Panc1 (cell line): Measurements from ENCODE around the gene CACNA1C. TPM values are rescaled to one million over a fixed set of nuclear protein-coding genes. Genes with fewer than 3 reads are reported as not detected.

Experiments
- ATAC-seq: fragments of 200-7000 bp; cut with Tn5 transposase; 2 replicates; pipeline ENCODE4 v1.9.1; 2020; ENCODE audit warnings: mild to moderate bottlenecking, moderate library complexity
- BruUV-seq: library from RNA; stranded (reverse); fragments of 400-500 nt; replicated peaks from 2 replicates; lab custom pipeline; 2021; lab: Mats Ljungman, UMichigan
- CTCF ChIA-PET: fragments of 300-600 bp; sonication (Branson Sonifier 250); formaldehyde crosslinking; loops from one replicate; lab custom pipeline; 2022; ENCODE audit warnings: antibody characterized with exemption; lab: Charles Lee
- POLR2A ChIA-PET: fragments of 300-600 bp; sonication (Branson Sonifier 250); formaldehyde crosslinking; loops from one replicate; lab custom pipeline; 2022; ENCODE audit warnings: antibody characterized with exemption; lab: Charles Lee
- DNase-seq: peaks from one replicate; pipeline ENCODE4 v3.0.0-alpha.2; 2010; ENCODE audit warnings: low read depth, low spot score
- H3K27ac ChIP-seq: 2 replicates; pipeline ENCODE4 v1.5.1; 2011; ENCODE audit warnings: mild to moderate bottlenecking, low read length, inconsistent platforms
- H3K27me3 ChIP-seq: fragments of 200-500 bp; sonication (Bioruptor generic); 2 replicates; pipeline ENCODE4 v1.6.0; 2014; ENCODE audit warnings: low read length, inconsistent platforms; ENCODE audit not compliant: control insufficient read depth, insufficient read depth
- H3K36me3 ChIP-seq: fragments of 200-500 bp; sonication (Bioruptor generic); 2 replicates; pipeline ENCODE4 v1.5.1; 2014; ENCODE audit warnings: inconsistent platforms, mild to moderate bottlenecking, low read length, moderate library complexity; ENCODE audit not compliant: control insufficient read depth, insufficient read depth
- H3K4me1 ChIP-seq: 2 replicates; pipeline ENCODE4 v1.5.1; 2011; ENCODE audit warnings: inconsistent platforms, mild to moderate bottlenecking, low read length, moderate library complexity; ENCODE audit not compliant: control insufficient read depth, insufficient read depth
- H3K4me3 ChIP-seq, 2 experiments: 2 replicates each; pipeline ENCODE4 v1.5.1; 2011 to 2012; ENCODE audit warnings: low read depth in 2 of 2, low read length in 2 of 2, mild to moderate bottlenecking in 2 of 2, inconsistent platforms in 1 of 2, moderate library complexity in 1 of 2
- H3K9me3 ChIP-seq: fragments of 200-500 bp; sonication (Bioruptor generic); 2 replicates; pipeline ENCODE4 v1.5.1; 2014; ENCODE audit warnings: low read depth, mild to moderate bottlenecking, inconsistent platforms, low read length, moderate library complexity; ENCODE audit not compliant: control insufficient read depth, insufficient read depth
- POLR2AphosphoS5 ChIP-seq: IDR thresholded peaks from 2 replicates; pipeline ENCODE4 v1.6.1; 2012; ENCODE audit warnings: mild to moderate bottlenecking, low read depth, low read length, moderate library complexity
- SIN3A ChIP-seq: IDR thresholded peaks from 2 replicates; pipeline ENCODE4 v1.6.1; 2012; ENCODE audit warnings: low read depth, mild to moderate bottlenecking, low read length, moderate library complexity, borderline replicate concordance; ENCODE audit not compliant: insufficient read depth
- TCF7L2 ChIP-seq: IDR thresholded peaks from 2 replicates; pipeline ENCODE4 v1.6.1; 2011; ENCODE audit warnings: mild to moderate bottlenecking, low read depth, low read length, inconsistent platforms
- in situ Hi-C: cut with HindIII; loops from 2 replicates; pipeline ENCODE4 v1.10.0; 2016; ENCODE audit warnings: low sequenced_read_pairs, low pct_unique_long_range_greater_than_20kb
- intact Hi-C: fragments of 100-400 bp; cut with micrococcal nuclease; formaldehyde crosslinking; loops from one replicate; pipeline ENCODE4 v1.10.0; 2022; ENCODE audit not compliant: unreplicated experiment
- total RNA-seq: library from RNA; stranded (reverse); gene quantifications from one replicate; pipeline ENCODE4 v1.2.1, GENCODE V29; 2021; ENCODE audit not compliant: unreplicated experiment
- TF ChIP-seq, protein P1 (sequence below), 2 experiments: IDR thresholded peaks; 2 replicates each; pipeline ENCODE4 v1.6.1; 2011 to 2012; ENCODE audit warnings: low read depth in 2 of 2, control low read depth in 1 of 2, low read length in 1 of 2, mild to moderate bottlenecking in 1 of 2, moderate library complexity in 1 of 2; ENCODE audit not compliant: insufficient read depth in 1 of 2
- TF ChIP-seq, protein P2 (sequence below): fragments of 450-650 bp; IDR thresholded peaks from 2 replicates; pipeline ENCODE4 v1.5.1; 2017; ENCODE audit warnings: mild to moderate bottlenecking

The CACNA1C gene
- total RNA-seq, 1 experiment from 2014 or later: 0.03 TPM

DNA sequence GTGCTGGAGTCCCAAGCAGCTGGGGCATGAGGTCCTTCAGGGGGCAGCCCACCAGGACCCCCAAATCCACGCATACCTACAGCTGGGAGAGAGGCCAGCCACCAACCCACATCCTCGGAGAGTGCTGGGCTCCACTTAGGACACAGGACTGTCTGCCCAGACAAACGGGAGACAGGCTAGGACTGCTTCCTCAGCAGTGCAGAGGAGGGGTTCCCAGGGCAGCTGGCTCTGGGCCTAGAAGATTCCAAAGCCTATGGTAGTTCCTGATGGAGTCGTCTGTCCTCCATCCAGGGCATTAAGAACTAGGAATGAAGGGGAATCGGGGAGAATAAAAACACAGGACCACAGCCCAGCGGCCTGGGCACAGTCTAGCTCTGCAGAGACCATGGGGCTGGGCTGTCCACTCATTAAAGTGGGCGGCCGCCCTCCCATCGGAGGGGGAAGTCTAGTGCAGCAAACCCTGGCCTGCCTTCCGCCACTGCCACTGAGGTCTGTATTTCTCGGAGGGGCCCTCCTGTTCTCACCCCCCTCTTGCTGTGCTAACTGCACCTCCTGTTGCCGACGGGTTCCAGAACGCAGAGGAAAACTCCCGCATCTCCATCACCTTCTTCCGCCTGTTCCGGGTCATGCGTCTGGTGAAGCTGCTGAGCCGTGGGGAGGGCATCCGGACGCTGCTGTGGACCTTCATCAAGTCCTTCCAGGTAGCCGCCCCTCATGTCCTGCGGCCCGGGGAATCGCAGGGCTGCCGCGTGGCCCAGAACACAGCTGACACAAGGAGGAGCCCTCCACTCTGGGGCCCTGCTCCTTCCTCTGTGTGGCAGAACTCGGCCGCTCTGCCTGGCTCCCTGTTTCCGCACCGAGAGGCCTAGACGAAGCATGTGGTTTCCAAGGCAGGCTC lies 598.5 kb downstream of the CACNA1C start:
- ChIA-PET POLR2A (no interaction called here), CTCF (no interaction called here)
- in situ Hi-C loops: no loop called here
- Histone ChIP-seq H3K4me1 (no peaks in the 10 kb centered on the region), H3K4me3 (no peak overlapping the region), H3K27ac (no peak overlapping the region), H3K36me3 (no peaks in the 10 kb centered on the region), H3K9me3 (no peaks in the 10 kb centered on the region), H3K27me3 (no peaks in the 10 kb centered on the region; the same call in 1 of the 2 replicates)
- TF ChIP-seq SIN3A (no peak), POLR2AphosphoS5 (no peak), TCF7L2 (no peak)
- TF ChIP-seq, protein P1, sequence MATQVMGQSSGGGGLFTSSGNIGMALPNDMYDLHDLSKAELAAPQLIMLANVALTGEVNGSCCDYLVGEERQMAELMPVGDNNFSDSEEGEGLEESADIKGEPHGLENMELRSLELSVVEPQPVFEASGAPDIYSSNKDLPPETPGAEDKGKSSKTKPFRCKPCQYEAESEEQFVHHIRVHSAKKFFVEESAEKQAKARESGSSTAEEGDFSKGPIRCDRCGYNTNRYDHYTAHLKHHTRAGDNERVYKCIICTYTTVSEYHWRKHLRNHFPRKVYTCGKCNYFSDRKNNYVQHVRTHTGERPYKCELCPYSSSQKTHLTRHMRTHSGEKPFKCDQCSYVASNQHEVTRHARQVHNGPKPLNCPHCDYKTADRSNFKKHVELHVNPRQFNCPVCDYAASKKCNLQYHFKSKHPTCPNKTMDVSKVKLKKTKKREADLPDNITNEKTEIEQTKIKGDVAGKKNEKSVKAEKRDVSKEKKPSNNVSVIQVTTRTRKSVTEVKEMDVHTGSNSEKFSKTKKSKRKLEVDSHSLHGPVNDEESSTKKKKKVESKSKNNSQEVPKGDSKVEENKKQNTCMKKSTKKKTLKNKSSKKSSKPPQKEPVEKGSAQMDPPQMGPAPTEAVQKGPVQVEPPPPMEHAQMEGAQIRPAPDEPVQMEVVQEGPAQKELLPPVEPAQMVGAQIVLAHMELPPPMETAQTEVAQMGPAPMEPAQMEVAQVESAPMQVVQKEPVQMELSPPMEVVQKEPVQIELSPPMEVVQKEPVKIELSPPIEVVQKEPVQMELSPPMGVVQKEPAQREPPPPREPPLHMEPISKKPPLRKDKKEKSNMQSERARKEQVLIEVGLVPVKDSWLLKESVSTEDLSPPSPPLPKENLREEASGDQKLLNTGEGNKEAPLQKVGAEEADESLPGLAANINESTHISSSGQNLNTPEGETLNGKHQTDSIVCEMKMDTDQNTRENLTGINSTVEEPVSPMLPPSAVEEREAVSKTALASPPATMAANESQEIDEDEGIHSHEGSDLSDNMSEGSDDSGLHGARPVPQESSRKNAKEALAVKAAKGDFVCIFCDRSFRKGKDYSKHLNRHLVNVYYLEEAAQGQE (IDR thresholded peaks at IDR 0.05; ENCODE audit: insufficient read depth in 1 of 2, low read depth in 2 of 2, low read length in 1 of 2): no peak
- TF ChIP-seq, protein P2, sequence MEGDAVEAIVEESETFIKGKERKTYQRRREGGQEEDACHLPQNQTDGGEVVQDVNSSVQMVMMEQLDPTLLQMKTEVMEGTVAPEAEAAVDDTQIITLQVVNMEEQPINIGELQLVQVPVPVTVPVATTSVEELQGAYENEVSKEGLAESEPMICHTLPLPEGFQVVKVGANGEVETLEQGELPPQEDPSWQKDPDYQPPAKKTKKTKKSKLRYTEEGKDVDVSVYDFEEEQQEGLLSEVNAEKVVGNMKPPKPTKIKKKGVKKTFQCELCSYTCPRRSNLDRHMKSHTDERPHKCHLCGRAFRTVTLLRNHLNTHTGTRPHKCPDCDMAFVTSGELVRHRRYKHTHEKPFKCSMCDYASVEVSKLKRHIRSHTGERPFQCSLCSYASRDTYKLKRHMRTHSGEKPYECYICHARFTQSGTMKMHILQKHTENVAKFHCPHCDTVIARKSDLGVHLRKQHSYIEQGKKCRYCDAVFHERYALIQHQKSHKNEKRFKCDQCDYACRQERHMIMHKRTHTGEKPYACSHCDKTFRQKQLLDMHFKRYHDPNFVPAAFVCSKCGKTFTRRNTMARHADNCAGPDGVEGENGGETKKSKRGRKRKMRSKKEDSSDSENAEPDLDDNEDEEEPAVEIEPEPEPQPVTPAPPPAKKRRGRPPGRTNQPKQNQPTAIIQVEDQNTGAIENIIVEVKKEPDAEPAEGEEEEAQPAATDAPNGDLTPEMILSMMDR: no peak
- intact Hi-C loops: no loop called here
- BruUV-seq: no TSS peak
- ATAC-seq (no peak), DNase-seq (no peak)

DNA sequence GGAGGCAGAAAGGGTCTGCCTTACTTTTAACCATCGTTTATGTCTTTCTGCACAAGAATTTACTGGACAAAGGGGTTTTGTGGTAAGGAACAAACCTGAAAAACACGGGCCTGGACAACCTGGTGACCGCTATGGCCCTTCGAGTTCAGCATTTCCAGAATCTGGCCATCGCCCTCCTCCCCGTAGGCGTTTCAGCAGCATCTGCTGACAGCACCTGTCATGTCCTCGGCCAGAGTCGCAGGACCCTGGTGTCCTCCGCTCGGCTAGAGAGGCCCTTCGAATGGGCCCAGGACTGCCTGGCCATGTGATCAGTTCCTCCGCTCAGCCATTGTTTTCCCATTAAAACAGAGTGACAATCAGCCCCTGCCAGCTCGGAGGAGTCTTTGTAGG lies 599.2 kb downstream of the CACNA1C start:
- Histone ChIP-seq H3K27ac (no peak overlapping the region), H3K27me3 (no peaks in the 10 kb centered on the region; the same call in 1 of the 2 replicates), H3K36me3 (no peaks in the 10 kb centered on the region), H3K4me1 (no peaks in the 10 kb centered on the region), H3K4me3 (no peak overlapping the region), H3K9me3 (no peaks in the 10 kb centered on the region)
- TF ChIP-seq, protein P1 (IDR thresholded peaks at IDR 0.05; ENCODE audit: insufficient read depth in 1 of 2, low read depth in 2 of 2, low read length in 1 of 2): no peak
- TF ChIP-seq SIN3A (no peak), POLR2AphosphoS5 (no peak), TCF7L2 (no peak)
- TF ChIP-seq, protein P2: no peak
- POLR2A ChIA-PET: no interaction called here
- no peak for ATAC-seq
- in situ Hi-C loops (no loop called here), intact Hi-C loops (no loop called here)
- DNase-seq: no peak
- no TSS peak for BruUV-seq
- CTCF ChIA-PET: no interaction called here
